ENCODE data around the gene FGF10. TPM values are rescaled to one million over a fixed set of nuclear protein-coding genes. Genes with fewer than 3 reads are reported as not detected.

Gene FGF10
- total and polyA plus RNA-seq, 2 donors (not counting 1 experiment from before 2014, with no cell fraction given) = 0.58 to 154 TPM

DNA sequence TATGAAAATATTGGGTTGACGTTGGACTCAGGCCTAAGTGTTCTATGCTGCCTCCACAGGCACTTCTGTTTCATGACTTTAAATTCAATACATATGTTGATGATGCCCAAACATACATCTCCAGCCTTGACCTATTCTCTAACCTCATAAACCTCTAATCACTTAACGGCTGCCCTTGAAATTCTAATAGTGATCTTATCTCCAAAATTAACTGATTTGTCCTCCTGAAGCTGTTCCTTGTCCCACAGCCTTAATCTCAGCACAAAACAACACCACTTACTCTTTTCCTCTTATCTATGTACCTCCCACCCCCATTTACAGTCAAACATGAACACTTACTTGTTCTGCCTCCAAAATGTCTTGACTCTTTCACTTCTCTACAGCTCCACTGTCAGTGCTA lies 43.3 kb downstream of the FGF10 start:
- Histone ChIP-seq H3K79me2 (ENCODE audit: control insufficient read depth, insufficient read depth, low read length) (no peaks in the 10 kb centered on the region), H3K36me3 (ENCODE audit: control insufficient read depth, insufficient read depth, low read length) (no peaks in the 10 kb centered on the region), H3K4me3 (replicated peaks in 1 of 4; ENCODE audit: control extremely low read depth in 1 of 4, insufficient read depth in 1 of 4, low read depth in 3 of 4, low read length in 4 of 4) (no peak overlapping the region), H3K4me1 (ENCODE audit: control insufficient read depth, extremely low read depth, insufficient read depth, low read length) (no peaks in the 10 kb centered on the region), H2AFZ (ENCODE audit: low read length) (no peak overlapping the region), H3K9ac (ENCODE audit: insufficient read depth, low read length) (no peak overlapping the region), H3K4me2 (ENCODE audit: extremely low read depth, insufficient read depth, low read length) (no peak overlapping the region), H4K20me1 (ENCODE audit: control insufficient read depth, extremely low read depth, insufficient read depth, low read length) (no peaks in the 10 kb centered on the region), H3K27ac (ENCODE audit: insufficient read depth, low read length) (no peak overlapping the region), H3K9me3 (ENCODE audit: control insufficient read depth, insufficient read depth, low read depth, low read length) (no peaks in the 10 kb centered on the region), H3K27me3 (ENCODE audit: control insufficient read depth, insufficient read depth, low read length) (no peaks in the 10 kb centered on the region)
- TF ChIP-seq, protein P1, sequence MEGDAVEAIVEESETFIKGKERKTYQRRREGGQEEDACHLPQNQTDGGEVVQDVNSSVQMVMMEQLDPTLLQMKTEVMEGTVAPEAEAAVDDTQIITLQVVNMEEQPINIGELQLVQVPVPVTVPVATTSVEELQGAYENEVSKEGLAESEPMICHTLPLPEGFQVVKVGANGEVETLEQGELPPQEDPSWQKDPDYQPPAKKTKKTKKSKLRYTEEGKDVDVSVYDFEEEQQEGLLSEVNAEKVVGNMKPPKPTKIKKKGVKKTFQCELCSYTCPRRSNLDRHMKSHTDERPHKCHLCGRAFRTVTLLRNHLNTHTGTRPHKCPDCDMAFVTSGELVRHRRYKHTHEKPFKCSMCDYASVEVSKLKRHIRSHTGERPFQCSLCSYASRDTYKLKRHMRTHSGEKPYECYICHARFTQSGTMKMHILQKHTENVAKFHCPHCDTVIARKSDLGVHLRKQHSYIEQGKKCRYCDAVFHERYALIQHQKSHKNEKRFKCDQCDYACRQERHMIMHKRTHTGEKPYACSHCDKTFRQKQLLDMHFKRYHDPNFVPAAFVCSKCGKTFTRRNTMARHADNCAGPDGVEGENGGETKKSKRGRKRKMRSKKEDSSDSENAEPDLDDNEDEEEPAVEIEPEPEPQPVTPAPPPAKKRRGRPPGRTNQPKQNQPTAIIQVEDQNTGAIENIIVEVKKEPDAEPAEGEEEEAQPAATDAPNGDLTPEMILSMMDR (conservative IDR thresholded peaks at IDR 0.05 in 1 of 2, IDR thresholded peaks at IDR 0.05 in 1 of 2; ENCODE audit: low read depth in 1 of 2, low read length in 2 of 2) = no peak
- no peak for TF ChIP-seq EZH2 (IDR thresholded peaks at IDR 0.05; ENCODE audit: low read length, missing control alignments)
- DNase-seq (ENCODE audit: low read depth in 2 of 2) = no peak

GRCh38 chr5:44336708-44337107 lies 52.5 kb downstream of the FGF10 start:
- DNase-seq (ENCODE audit: low read depth in 2 of 2) = no peak
- H3K4me1 ChIP-seq (ENCODE audit: control insufficient read depth, extremely low read depth, insufficient read depth, low read length) = no peaks in the 10 kb centered on the region
- no peaks in the 10 kb centered on the region for H3K9me3 ChIP-seq (ENCODE audit: control insufficient read depth, insufficient read depth, low read depth, low read length)
- no peaks in the 10 kb centered on the region for H3K79me2 ChIP-seq (ENCODE audit: control insufficient read depth, insufficient read depth, low read length)
- no peaks in the 10 kb centered on the region for H3K36me3 ChIP-seq (ENCODE audit: control insufficient read depth, insufficient read depth, low read length)
- H4K20me1 ChIP-seq (ENCODE audit: control insufficient read depth, extremely low read depth, insufficient read depth, low read length) = no peaks in the 10 kb centered on the region
- no peak overlapping the region for H2AFZ ChIP-seq (ENCODE audit: low read length)
- H3K4me2 ChIP-seq (ENCODE audit: extremely low read depth, insufficient read depth, low read length) = no peak overlapping the region
- no peak for TF ChIP-seq EZH2 (IDR thresholded peaks at IDR 0.05; ENCODE audit: low read length, missing control alignments)
- TF ChIP-seq, protein P1 (conservative IDR thresholded peaks at IDR 0.05 in 1 of 2, IDR thresholded peaks at IDR 0.05 in 1 of 2; ENCODE audit: low read depth in 1 of 2, low read length in 2 of 2) = no peak
- no peaks in the 10 kb centered on the region for H3K27me3 ChIP-seq (ENCODE audit: control insufficient read depth, insufficient read depth, low read length)
- no peak overlapping the region for H3K4me3 ChIP-seq (replicated peaks in 1 of 4; ENCODE audit: control extremely low read depth in 1 of 4, insufficient read depth in 1 of 4, low read depth in 3 of 4, low read length in 4 of 4)
- no peak overlapping the region for H3K27ac ChIP-seq (ENCODE audit: insufficient read depth, low read length)
- H3K9ac ChIP-seq (ENCODE audit: insufficient read depth, low read length) = no peak overlapping the region

DNA sequence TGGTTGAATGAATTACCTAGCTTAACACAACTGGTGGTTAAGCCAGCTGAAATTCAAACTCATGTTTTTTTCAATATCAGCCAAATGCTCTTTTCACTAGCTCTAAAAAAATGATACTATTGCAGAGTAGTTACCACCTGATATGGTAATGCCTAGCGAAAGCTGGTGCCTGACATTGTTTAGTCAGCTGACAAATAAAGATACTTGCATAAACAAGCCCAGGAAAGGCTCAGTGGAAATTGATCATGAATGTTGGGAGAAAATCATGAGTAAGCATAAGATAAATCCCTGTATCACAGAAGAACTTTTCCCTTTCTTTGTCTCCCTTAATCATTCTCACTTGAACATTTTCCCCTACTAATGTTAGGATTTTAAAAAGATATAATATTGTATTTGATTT lies 54.6 kb downstream of the FGF10 start:
- H3K27ac ChIP-seq (ENCODE audit: insufficient read depth, low read length) = no peak overlapping the region
- H3K36me3 ChIP-seq (ENCODE audit: control insufficient read depth, insufficient read depth, low read length) = no peaks in the 10 kb centered on the region
- H4K20me1 ChIP-seq (ENCODE audit: control insufficient read depth, extremely low read depth, insufficient read depth, low read length) = no peaks in the 10 kb centered on the region
- H3K79me2 ChIP-seq (ENCODE audit: control insufficient read depth, insufficient read depth, low read length) = no peaks in the 10 kb centered on the region
- no peak for TF ChIP-seq EZH2 (IDR thresholded peaks at IDR 0.05; ENCODE audit: low read length, missing control alignments)
- TF ChIP-seq, protein P1 (conservative IDR thresholded peaks at IDR 0.05 in 1 of 2, IDR thresholded peaks at IDR 0.05 in 1 of 2; ENCODE audit: low read depth in 1 of 2, low read length in 2 of 2) = no peak
- no peaks in the 10 kb centered on the region for H3K9me3 ChIP-seq (ENCODE audit: control insufficient read depth, insufficient read depth, low read depth, low read length)
- H3K4me3 ChIP-seq (replicated peaks in 1 of 4; ENCODE audit: control extremely low read depth in 1 of 4, insufficient read depth in 1 of 4, low read depth in 3 of 4, low read length in 4 of 4) = no peak overlapping the region
- no peaks in the 10 kb centered on the region for H3K4me1 ChIP-seq (ENCODE audit: control insufficient read depth, extremely low read depth, insufficient read depth, low read length)
- no peak overlapping the region for H3K4me2 ChIP-seq (ENCODE audit: extremely low read depth, insufficient read depth, low read length)
- no peaks in the 10 kb centered on the region for H3K27me3 ChIP-seq (ENCODE audit: control insufficient read depth, insufficient read depth, low read length)
- H3K9ac ChIP-seq (ENCODE audit: insufficient read depth, low read length) = no peak overlapping the region
- no peak overlapping the region for H2AFZ ChIP-seq (ENCODE audit: low read length)
- DNase-seq (ENCODE audit: low read depth in 2 of 2) = no peak

All from fibroblast of lung (primary cell).